Peyer's patch (tissue), 4 donors: Measurements from ENCODE around the gene IDH3G.

Experiments used
- CTCF ChIP-seq, 6 experiments: fragments of 450-650 bp in 4 of 6; fragments of 200-600 bp in 2 of 6; sonication (generic) in 1 of 6; IDR thresholded peaks; one replicate each; pipeline ENCODE4 v1.5.1; 2017 to 2019; ENCODE audit warnings: antibody characterized with exemption in 6 of 6, mild to moderate bottlenecking in 3 of 6, moderate library complexity in 1 of 6
- POLR2A ChIP-seq, 2 donors: fragments of 450-650 bp; IDR thresholded peaks; one replicate each; pipeline ENCODE4 v1.5.1; 2017; ENCODE audit warnings: antibody characterized with exemption in 2 of 2, mild to moderate bottlenecking in 2 of 2, moderate library complexity in 2 of 2

- TF ChIP-seq POLR2A (IDR thresholded peaks at IDR 0.05) (no peak), CTCF (IDR thresholded peaks at IDR 0.05) (no peak)
Measured at GRCh38 chrX:153789654-153790053, 4.5 kb downstream of the IDH3G start.
